HepG2 (cell line): ENCODE results near the gene PPP1R13L. TPM values are rescaled to one million over a fixed set of nuclear protein-coding genes. Genes with fewer than 3 reads are reported as not detected.
A peak's percentile ranks its signal among the peaks of the same experiment; 100 is the strongest.

ENCODE experiments used
- HMG20B ChIP-seq: conservative IDR thresholded peaks from 2 replicates; pipeline ENCODE4 v1.6.1; 2016; ENCODE audit warnings: missing genetic modification reagents, missing compliant biosample characterization
- MED13 ChIP-seq: sonication (generic); formaldehyde crosslinking; IDR thresholded peaks from 2 replicates; pipeline ENCODE4 v1.5.0; 2020; ENCODE audit warnings: missing genetic modification reagents
- SOX5 ChIP-seq: IDR thresholded peaks from 2 replicates; pipeline ENCODE4 v1.6.1; 2016; ENCODE audit warnings: borderline replicate concordance
- ZNF552 ChIP-seq: sonication (generic); formaldehyde crosslinking; IDR thresholded peaks from 2 replicates; pipeline ENCODE4 v1.9.0; 2022; ENCODE audit warnings: missing genetic modification reagents, mild to moderate bottlenecking, borderline replicate concordance
- ZNF788 ChIP-seq: sonication (generic); formaldehyde crosslinking; IDR thresholded peaks from 2 replicates; pipeline ENCODE4 v1.5.0; 2020; ENCODE audit warnings: mild to moderate bottlenecking, missing genetic modification reagents, borderline replicate concordance
- polyA plus RNA-seq, 8 experiments: library from polyadenylated mRNA; depleted of rRNA in 3 of 8; stranded (reverse) in 7 of 8; unstranded in 1 of 8; fragments of >200 nt; fragmentation: Illumina TruSeq in 4 of 8; extraction: Trizol in 4 of 8; gene quantifications; 2 replicates each; pipeline versions ENCODE4 v1.2.1 to v1.2.3, GENCODE V29; 2011 to 2016; ENCODE audit warnings: low read depth in 4 of 8, missing spikeins in 1 of 8, mixed read lengths in 1 of 8; ENCODE audit not compliant: insufficient read depth in 1 of 8
- total RNA-seq, 5 experiments: library from RNA; depleted of rRNA; stranded (reverse); fragments of >200 nt; fragmentation: Illumina TruSeq; extraction: Trizol; gene quantifications; 2 replicates each; pipeline ENCODE4 v1.2.3, GENCODE V29; 2016; ENCODE audit warnings: low read depth in 1 of 5
- TF ChIP-seq, protein P1 (sequence below): sonication (generic); formaldehyde crosslinking; IDR thresholded peaks from 2 replicates; pipeline ENCODE4 v1.5.0; 2020; ENCODE audit warnings: mild to moderate bottlenecking, missing genetic modification reagents, borderline replicate concordance
- TF ChIP-seq, protein P2 (sequence below): sonication (generic); formaldehyde crosslinking; IDR thresholded peaks from 2 replicates; pipeline ENCODE4 v1.4.0; 2020; ENCODE audit warnings: mild to moderate bottlenecking, low read depth, missing genetic modification reagents
- TF ChIP-seq, protein P3 (sequence below): IDR thresholded peaks from 2 replicates; pipeline ENCODE4 v1.6.1; 2016; ENCODE audit warnings: low read depth, control low read depth
- TF ChIP-seq, protein P4 (sequence below): sonication (generic); formaldehyde crosslinking; IDR thresholded peaks from 2 replicates; pipeline ENCODE4 v1.4.0; 2020; ENCODE audit warnings: mild to moderate bottlenecking, missing genetic modification reagents, borderline replicate concordance
- TF ChIP-seq, protein P5 (sequence below): sonication (generic); formaldehyde crosslinking; IDR thresholded peaks from 2 replicates; pipeline ENCODE4 v1.9.0; 2021; ENCODE audit warnings: mild to moderate bottlenecking, missing genetic modification reagents

Gene PPP1R13L
- total and polyA plus RNA-seq, 2 of the 13 experiments (the other 11 are each of a cell fraction or from before 2014, with no cell fraction given): 1.3 to 6.6 TPM

DNA sequence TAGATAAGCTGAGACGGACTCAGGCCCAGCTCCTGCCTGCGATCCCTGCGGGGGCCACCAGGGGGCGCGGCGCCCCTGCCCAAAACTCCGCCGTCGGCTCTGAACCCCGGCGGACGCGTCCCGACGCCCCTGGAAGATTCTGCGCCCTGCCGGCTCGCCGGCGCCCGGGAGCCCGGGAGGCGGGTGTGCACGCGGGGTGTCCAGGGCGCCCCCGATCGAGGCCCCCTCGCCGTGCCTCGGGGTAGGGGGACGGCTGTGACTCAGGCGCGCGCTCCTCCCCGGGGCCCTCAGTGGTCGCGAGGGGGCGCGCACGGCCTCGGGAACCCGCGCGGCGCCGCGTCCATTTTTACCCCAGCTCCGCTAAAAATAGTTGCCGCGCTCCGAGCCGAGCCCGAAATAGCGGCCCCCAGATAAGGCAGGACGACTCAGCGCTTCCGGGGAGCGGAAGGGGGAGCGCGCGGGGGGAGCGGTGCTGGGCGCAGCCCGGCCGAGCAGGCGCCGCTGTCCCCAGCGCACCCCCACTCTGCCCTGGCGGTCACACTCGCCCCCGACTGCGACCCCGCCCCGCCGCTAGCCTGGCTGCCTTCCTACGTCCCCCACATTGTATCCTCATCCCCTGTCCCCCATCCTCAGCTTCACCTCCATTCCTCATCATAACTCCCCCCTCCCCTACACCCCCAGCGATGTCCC is 34.8 kb upstream of the PPP1R13L start (continued):
- TF ChIP-seq, protein P1, sequence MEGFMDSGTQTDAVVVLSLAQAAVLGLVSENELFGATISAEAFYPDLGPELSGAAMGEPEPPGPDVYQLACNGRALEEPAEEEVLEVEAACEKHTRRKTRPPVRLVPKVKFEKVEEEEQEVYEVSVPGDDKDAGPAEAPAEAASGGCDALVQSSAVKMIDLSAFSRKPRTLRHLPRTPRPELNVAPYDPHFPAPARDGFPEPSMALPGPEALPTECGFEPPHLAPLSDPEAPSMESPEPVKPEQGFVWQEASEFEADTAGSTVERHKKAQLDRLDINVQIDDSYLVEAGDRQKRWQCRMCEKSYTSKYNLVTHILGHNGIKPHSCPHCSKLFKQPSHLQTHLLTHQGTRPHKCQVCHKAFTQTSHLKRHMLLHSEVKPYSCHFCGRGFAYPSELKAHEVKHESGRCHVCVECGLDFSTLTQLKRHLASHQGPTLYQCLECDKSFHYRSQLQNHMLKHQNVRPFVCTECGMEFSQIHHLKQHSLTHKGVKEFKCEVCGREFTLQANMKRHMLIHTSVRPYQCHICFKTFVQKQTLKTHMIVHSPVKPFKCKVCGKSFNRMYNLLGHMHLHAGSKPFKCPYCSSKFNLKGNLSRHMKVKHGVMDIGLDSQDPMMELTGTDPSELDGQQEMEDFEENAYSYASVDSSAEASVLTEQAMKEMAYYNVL (CRISPR knock-in tag): no peak
- TF ChIP-seq, protein P2, sequence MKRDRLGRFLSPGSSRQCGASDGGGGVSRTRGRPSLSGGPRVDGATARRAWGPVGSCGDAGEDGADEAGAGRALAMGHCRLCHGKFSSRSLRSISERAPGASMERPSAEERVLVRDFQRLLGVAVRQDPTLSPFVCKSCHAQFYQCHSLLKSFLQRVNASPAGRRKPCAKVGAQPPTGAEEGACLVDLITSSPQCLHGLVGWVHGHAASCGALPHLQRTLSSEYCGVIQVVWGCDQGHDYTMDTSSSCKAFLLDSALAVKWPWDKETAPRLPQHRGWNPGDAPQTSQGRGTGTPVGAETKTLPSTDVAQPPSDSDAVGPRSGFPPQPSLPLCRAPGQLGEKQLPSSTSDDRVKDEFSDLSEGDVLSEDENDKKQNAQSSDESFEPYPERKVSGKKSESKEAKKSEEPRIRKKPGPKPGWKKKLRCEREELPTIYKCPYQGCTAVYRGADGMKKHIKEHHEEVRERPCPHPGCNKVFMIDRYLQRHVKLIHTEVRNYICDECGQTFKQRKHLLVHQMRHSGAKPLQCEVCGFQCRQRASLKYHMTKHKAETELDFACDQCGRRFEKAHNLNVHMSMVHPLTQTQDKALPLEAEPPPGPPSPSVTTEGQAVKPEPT (CRISPR knock-in tag): no peak
- TF ChIP-seq MED13 (CRISPR knock-in tag): no peak
- TF ChIP-seq, protein P3, sequence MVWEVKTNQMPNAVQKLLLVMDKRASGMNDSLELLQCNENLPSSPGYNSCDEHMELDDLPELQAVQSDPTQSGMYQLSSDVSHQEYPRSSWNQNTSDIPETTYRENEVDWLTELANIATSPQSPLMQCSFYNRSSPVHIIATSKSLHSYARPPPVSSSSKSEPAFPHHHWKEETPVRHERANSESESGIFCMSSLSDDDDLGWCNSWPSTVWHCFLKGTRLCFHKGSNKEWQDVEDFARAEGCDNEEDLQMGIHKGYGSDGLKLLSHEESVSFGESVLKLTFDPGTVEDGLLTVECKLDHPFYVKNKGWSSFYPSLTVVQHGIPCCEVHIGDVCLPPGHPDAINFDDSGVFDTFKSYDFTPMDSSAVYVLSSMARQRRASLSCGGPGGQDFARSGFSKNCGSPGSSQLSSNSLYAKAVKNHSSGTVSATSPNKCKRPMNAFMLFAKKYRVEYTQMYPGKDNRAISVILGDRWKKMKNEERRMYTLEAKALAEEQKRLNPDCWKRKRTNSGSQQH (CRISPR knock-in tag): no peak
- TF ChIP-seq ZNF788 (CRISPR knock-in tag): no peak; the same call in 1 of the 2 replicates
- peak; percentile 39; the same call in 1 of the 2 replicates for TF ChIP-seq SOX5
- no peak for TF ChIP-seq ZNF552 (CRISPR knock-in tag)
- TF ChIP-seq HMG20B (CRISPR knock-in tag): 0 out of 2 replicates have a peak, but pooled peaks have one; percentile 41
- TF ChIP-seq, protein P4, sequence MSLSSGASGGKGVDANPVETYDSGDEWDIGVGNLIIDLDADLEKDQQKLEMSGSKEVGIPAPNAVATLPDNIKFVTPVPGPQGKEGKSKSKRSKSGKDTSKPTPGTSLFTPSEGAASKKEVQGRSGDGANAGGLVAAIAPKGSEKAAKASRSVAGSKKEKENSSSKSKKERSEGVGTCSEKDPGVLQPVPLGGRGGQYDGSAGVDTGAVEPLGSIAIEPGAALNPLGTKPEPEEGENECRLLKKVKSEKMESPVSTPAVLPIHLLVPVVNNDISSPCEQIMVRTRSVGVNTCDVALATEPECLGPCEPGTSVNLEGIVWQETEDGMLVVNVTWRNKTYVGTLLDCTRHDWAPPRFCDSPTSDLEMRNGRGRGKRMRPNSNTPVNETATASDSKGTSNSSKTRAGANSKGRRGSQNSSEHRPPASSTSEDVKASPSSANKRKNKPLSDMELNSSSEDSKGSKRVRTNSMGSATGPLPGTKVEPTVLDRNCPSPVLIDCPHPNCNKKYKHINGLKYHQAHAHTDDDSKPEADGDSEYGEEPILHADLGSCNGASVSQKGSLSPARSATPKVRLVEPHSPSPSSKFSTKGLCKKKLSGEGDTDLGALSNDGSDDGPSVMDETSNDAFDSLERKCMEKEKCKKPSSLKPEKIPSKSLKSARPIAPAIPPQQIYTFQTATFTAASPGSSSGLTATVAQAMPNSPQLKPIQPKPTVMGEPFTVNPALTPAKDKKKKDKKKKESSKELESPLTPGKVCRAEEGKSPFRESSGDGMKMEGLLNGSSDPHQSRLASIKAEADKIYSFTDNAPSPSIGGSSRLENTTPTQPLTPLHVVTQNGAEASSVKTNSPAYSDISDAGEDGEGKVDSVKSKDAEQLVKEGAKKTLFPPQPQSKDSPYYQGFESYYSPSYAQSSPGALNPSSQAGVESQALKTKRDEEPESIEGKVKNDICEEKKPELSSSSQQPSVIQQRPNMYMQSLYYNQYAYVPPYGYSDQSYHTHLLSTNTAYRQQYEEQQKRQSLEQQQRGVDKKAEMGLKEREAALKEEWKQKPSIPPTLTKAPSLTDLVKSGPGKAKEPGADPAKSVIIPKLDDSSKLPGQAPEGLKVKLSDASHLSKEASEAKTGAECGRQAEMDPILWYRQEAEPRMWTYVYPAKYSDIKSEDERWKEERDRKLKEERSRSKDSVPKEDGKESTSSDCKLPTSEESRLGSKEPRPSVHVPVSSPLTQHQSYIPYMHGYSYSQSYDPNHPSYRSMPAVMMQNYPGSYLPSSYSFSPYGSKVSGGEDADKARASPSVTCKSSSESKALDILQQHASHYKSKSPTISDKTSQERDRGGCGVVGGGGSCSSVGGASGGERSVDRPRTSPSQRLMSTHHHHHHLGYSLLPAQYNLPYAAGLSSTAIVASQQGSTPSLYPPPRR (CRISPR knock-in tag): no peak
- TF ChIP-seq, protein P5, sequence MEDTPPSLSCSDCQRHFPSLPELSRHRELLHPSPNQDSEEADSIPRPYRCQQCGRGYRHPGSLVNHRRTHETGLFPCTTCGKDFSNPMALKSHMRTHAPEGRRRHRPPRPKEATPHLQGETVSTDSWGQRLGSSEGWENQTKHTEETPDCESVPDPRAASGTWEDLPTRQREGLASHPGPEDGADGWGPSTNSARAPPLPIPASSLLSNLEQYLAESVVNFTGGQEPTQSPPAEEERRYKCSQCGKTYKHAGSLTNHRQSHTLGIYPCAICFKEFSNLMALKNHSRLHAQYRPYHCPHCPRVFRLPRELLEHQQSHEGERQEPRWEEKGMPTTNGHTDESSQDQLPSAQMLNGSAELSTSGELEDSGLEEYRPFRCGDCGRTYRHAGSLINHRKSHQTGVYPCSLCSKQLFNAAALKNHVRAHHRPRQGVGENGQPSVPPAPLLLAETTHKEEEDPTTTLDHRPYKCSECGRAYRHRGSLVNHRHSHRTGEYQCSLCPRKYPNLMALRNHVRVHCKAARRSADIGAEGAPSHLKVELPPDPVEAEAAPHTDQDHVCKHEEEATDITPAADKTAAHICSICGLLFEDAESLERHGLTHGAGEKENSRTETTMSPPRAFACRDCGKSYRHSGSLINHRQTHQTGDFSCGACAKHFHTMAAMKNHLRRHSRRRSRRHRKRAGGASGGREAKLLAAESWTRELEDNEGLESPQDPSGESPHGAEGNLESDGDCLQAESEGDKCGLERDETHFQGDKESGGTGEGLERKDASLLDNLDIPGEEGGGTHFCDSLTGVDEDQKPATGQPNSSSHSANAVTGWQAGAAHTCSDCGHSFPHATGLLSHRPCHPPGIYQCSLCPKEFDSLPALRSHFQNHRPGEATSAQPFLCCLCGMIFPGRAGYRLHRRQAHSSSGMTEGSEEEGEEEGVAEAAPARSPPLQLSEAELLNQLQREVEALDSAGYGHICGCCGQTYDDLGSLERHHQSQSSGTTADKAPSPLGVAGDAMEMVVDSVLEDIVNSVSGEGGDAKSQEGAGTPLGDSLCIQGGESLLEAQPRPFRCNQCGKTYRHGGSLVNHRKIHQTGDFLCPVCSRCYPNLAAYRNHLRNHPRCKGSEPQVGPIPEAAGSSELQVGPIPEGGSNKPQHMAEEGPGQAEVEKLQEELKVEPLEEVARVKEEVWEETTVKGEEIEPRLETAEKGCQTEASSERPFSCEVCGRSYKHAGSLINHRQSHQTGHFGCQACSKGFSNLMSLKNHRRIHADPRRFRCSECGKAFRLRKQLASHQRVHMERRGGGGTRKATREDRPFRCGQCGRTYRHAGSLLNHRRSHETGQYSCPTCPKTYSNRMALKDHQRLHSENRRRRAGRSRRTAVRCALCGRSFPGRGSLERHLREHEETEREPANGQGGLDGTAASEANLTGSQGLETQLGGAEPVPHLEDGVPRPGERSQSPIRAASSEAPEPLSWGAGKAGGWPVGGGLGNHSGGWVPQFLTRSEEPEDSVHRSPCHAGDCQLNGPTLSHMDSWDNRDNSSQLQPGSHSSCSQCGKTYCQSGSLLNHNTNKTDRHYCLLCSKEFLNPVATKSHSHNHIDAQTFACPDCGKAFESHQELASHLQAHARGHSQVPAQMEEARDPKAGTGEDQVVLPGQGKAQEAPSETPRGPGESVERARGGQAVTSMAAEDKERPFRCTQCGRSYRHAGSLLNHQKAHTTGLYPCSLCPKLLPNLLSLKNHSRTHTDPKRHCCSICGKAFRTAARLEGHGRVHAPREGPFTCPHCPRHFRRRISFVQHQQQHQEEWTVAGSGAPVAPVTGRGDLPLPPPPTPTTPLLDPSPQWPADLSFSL (CRISPR knock-in tag): no peak
